GM21390 (cell line): ENCODE results near the gene CAPN1.

Experiments used
- ATAC-seq: cut with Tn5 transposase; IDR thresholded peaks from one replicate; pipeline ENCODE4 v1.9.1; 2021; ENCODE audit not compliant: unreplicated experiment

The CAPN1 gene

DNA sequence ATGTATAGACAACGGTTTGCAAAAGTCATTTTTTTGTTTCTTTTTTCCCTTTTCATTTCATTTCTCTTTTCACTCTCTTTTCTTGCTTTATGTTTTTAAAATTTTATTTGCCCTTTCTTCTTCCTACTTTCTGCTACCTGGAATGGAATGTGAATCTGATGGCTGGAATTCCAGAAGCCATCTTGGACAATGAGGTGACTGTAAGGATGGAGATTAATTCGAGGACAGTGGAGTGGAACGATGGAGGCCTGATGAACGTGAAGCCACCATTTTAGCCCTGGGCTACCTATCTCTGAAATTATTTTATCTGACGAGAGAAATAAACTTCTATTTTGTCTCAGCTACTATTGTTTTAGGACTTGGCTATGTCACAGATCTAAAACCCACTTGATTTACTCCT is 77.3 kb downstream of the CAPN1 start:
- ATAC-seq: no peak

DNA sequence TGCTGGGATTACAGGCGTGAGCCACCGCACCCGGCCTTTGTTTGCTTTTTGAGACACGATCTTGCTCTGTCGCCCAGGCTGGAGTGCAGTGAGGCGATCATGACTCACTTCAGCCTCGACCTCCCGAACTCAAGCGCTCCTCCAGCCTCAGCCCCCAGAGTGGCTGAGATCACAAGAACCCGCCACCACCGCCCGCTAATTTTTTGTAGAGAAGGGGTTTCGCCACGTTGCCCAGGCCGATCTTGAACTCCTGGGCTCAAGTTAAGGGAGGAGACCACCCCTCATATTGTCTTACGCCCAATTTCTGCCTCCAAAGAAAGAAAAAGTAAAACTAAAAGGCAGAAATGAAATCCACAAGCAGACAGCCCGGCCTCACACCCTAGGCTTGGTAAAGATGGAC is 78.6 kb downstream of the CAPN1 start:
- ATAC-seq: no peak

DNA sequence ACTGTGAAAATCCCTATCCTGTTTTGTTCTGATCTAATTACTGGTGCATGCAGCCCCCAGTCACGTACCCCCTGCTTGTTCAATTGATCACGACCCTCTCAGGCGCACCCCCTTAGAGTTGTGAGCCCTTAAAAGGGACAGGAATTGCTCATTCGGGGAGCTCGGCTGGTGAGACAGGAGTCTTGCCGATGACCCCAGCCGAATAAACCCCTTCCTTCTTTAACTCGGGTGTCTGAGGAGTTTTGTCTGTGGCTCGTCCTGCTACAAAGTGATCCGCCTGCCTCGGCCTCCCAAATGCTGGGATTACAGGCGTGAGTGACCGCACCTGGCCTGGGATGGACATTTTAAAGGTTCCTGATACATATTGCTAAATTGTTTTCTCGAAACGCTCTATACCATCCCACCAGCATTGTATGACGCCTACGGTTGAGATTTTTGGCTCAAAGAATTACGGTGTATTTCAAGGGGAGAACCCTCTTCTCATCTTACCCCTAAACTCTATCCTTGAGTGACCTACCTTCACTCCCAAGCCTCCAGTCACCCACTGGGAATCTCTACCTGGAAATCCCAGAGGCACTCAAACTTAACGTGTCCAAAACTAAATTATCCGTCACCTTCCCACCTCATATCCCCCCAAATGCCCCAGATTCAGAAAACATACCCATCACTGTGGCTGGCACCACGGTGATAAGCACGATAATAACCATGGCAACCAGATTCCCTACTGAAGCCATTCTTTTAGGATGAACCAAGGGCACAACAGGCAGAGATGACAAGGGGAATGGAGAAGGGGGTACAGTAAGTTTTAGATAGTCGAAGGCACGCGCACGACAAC is 79.2 kb downstream of the CAPN1 start:
- peak; percentile 19 for ATAC-seq
